Neural cell (in vitro differentiated cells): ENCODE measurements around the gene ELOA. TPM values are rescaled to one million over a fixed set of nuclear protein-coding genes. Genes with fewer than 3 reads are reported as not detected.

Source experiments
- H2AFZ ChIP-seq: fragments of 200-600, 300-800 bp; sonication (generic), shearing (Covaris generic); 2 replicates; pipeline ENCODE4 v1.6.0; 2014; ENCODE audit warnings: low read depth, mild to moderate bottlenecking, antibody characterized with exemption, low read length, moderate library complexity
- H3F3A ChIP-seq: fragments of 200-600 bp; shearing (Covaris generic); 2 replicates; pipeline ENCODE4 v1.6.1; 2016; ENCODE audit warnings: mild to moderate bottlenecking, moderate library complexity, mixed read lengths, antibody characterized with exemption, low read length; ENCODE audit not compliant: insufficient read depth, poor library complexity, severe bottlenecking
- H3K27ac ChIP-seq: fragments of 200-600, 300-800 bp; sonication (generic), shearing (Covaris generic); 2 replicates; pipeline ENCODE4 v1.5.1; 2014; ENCODE audit warnings: mild to moderate bottlenecking, low read length, moderate library complexity
- H3K27me3 ChIP-seq: fragments of 300-800, 200-600 bp; sonication (generic), shearing (Covaris generic); 2 replicates; pipeline ENCODE4 v1.6.0; 2014; ENCODE audit warnings: mild to moderate bottlenecking, low read depth, low read length, moderate library complexity; ENCODE audit not compliant: insufficient read depth
- H3K36me3 ChIP-seq: fragments of 300-800, 200-600 bp; sonication (generic), shearing (Covaris generic); 2 replicates; pipeline ENCODE4 v1.5.1; 2014; ENCODE audit warnings: mild to moderate bottlenecking, antibody characterized with exemption, low read length, moderate library complexity; ENCODE audit not compliant: insufficient read depth
- H3K4me2 ChIP-seq: fragments of 300-800, 200-600 bp; sonication (generic), shearing (Covaris generic); 2 replicates; pipeline ENCODE4 v1.6.0; 2014; ENCODE audit warnings: mild to moderate bottlenecking, low read length
- H3K4me3 ChIP-seq: fragments of 300-800, 200-600 bp; sonication (generic), shearing (Covaris generic); 2 replicates; pipeline ENCODE4 v1.5.1; 2014; ENCODE audit warnings: mild to moderate bottlenecking, low read length, moderate library complexity
- H3K79me2 ChIP-seq: fragments of 200-600 bp; shearing (Covaris generic); replicated peaks from 2 replicates; pipeline ENCODE4 v1.6.0; 2014; ENCODE audit warnings: mild to moderate bottlenecking, low read length, moderate library complexity; ENCODE audit not compliant: insufficient read depth
- H3K9ac ChIP-seq: fragments of 300-800, 200-600 bp; sonication (generic), shearing (Covaris generic); 2 replicates; pipeline ENCODE4 v1.6.1; 2016; ENCODE audit warnings: mild to moderate bottlenecking, low read length, mixed read lengths
- H3K9me2 ChIP-seq: fragments of 200-600 bp; shearing (Covaris generic); 2 replicates; pipeline ENCODE4 v1.6.1; 2016; ENCODE audit warnings: mild to moderate bottlenecking, low read length, mixed read lengths; ENCODE audit not compliant: insufficient read depth
- H3K9me3 ChIP-seq: fragments of 200-600, 300-800 bp; sonication (generic), shearing (Covaris generic); 2 replicates; pipeline ENCODE4 v1.6.1; 2016; ENCODE audit warnings: mild to moderate bottlenecking, mixed run types, low read length, moderate library complexity, mixed read lengths
- H4K20me1 ChIP-seq: fragments of 200-600 bp; shearing (Covaris generic); 2 replicates; pipeline ENCODE4 v1.6.1; 2016; ENCODE audit warnings: mild to moderate bottlenecking, mixed run types; ENCODE audit not compliant: insufficient read depth
- CTCF ChIP-seq: fragments of 450-650 bp; IDR thresholded peaks from 2 replicates; pipeline ENCODE4 v1.5.1; 2014; ENCODE audit warnings: antibody characterized with exemption, mild to moderate bottlenecking, moderate library complexity; ENCODE audit not compliant: poor library complexity, severe bottlenecking
- EP300 ChIP-seq: fragments of 450-650 bp; conservative IDR thresholded peaks from 2 replicates; pipeline ENCODE4 v1.6.1; 2014; ENCODE audit warnings: antibody characterized with exemption, mild to moderate bottlenecking, moderate library complexity; ENCODE audit not compliant: poor library complexity, severe bottlenecking
- EZH2 ChIP-seq: fragments of 200-600, 300-800 bp; shearing (Covaris generic), sonication (generic); IDR thresholded peaks from 2 replicates; pipeline ENCODE4 v1.6.1; 2014; ENCODE audit warnings: antibody characterized with exemption, low read length, borderline replicate concordance, mild to moderate bottlenecking; ENCODE audit not compliant: insufficient read depth, poor library complexity, severe bottlenecking
- MXI1 ChIP-seq: fragments of 450-650 bp; conservative IDR thresholded peaks from 2 replicates; pipeline ENCODE4 v1.6.1; 2014; ENCODE audit warnings: antibody characterized with exemption, mild to moderate bottlenecking; ENCODE audit not compliant: poor library complexity, severe bottlenecking
- POLR2AphosphoS5 ChIP-seq: IDR thresholded peaks from 2 replicates; pipeline ENCODE4 v1.6.1; 2012
- RAD21 ChIP-seq: fragments of 450-650 bp; conservative IDR thresholded peaks from 2 replicates; pipeline ENCODE4 v1.6.1; 2014; ENCODE audit warnings: antibody characterized with exemption, mild to moderate bottlenecking, moderate library complexity
- REST ChIP-seq: IDR thresholded peaks from 2 replicates; pipeline ENCODE4 v1.6.1; 2012; ENCODE audit warnings: borderline replicate concordance
- SMC3 ChIP-seq: fragments of 450-650 bp; conservative IDR thresholded peaks from 2 replicates; pipeline ENCODE4 v1.6.1; 2014; ENCODE audit warnings: antibody characterized with exemption, mild to moderate bottlenecking, moderate library complexity; ENCODE audit not compliant: poor library complexity
- TAF1 ChIP-seq: IDR thresholded peaks from 2 replicates; pipeline ENCODE4 v1.6.1; 2012; ENCODE audit warnings: low read depth
- polyA plus RNA-seq: library from polyadenylated mRNA; depleted of rRNA; stranded (reverse); fragments of >200 nt; gene quantifications from 2 replicates; pipeline ENCODE4 v1.2.3, GENCODE V29; 2014

The ELOA gene
- polyA plus RNA-seq, 1 donor from 2014 or later: 20.0 TPM

GRCh38 chr1:23736437-23737134, 6.7 kb upstream of the ELOA start:
- no peak overlapping the region for H3K27ac ChIP-seq
- H3K9me2 ChIP-seq: no peaks in the 10 kb centered on the region
- H3K4me3 ChIP-seq: no peak overlapping the region
- no peaks in the 10 kb centered on the region for H3F3A ChIP-seq
- no peak overlapping the region for H3K4me2 ChIP-seq
- no peaks in the 10 kb centered on the region for H4K20me1 ChIP-seq
- H3K79me2 ChIP-seq: no peaks in the 10 kb centered on the region
- H3K9ac ChIP-seq: no peak overlapping the region
- H2AFZ ChIP-seq: no peak overlapping the region
- no peaks in the 10 kb centered on the region for H3K36me3 ChIP-seq
- H3K27me3 ChIP-seq: no peaks in the 10 kb centered on the region
- no peaks in the 10 kb centered on the region for H3K9me3 ChIP-seq
- TF ChIP-seq RAD21 (no peak), CTCF (no peak), TAF1 (no peak), POLR2AphosphoS5 (no peak), EZH2 (no peak), MXI1 (no peak), EP300 (no peak), REST (no peak), SMC3 (no peak)

- no peak overlapping the region for H3K27ac ChIP-seq
- H3K36me3 ChIP-seq: no peaks in the 10 kb centered on the region
- H3K27me3 ChIP-seq: no peaks in the 10 kb centered on the region
- H3K9me3 ChIP-seq: no peaks in the 10 kb centered on the region
- H3K9me2 ChIP-seq: no peaks in the 10 kb centered on the region
- H2AFZ ChIP-seq: no peak overlapping the region
- no peak overlapping the region for H3K4me2 ChIP-seq
- H3K4me3 ChIP-seq: no peak overlapping the region
- no peaks in the 10 kb centered on the region for H3F3A ChIP-seq
- peaks cover 21% of the 10 kb centered on the region for H3K79me2 ChIP-seq
- TF ChIP-seq EP300: no peak
- no peak for TF ChIP-seq REST
- TF ChIP-seq POLR2AphosphoS5: no peak
- no peak for TF ChIP-seq MXI1
- no peak for TF ChIP-seq EZH2
- TF ChIP-seq CTCF: no peak
- TF ChIP-seq SMC3: no peak
- TF ChIP-seq TAF1: no peak
- TF ChIP-seq RAD21: no peak
- H3K9ac ChIP-seq: no peak overlapping the region
- no peaks in the 10 kb centered on the region for H4K20me1 ChIP-seq
Measured at GRCh38 chr1:23741609-23742008, 1.7 kb upstream of the ELOA start.
